HG03442 (cell line): ENCODE results near the gene EGR1.
"Not testable (repeated sequence)": the region's sequence is repeated elsewhere in the genome, so short reads cannot be mapped to it uniquely, and the experiment has no call there.

ENCODE experiments used
- ATAC-seq: cut with Tn5 transposase; IDR thresholded peaks from one replicate; pipeline ENCODE4 v1.9.1; 2021; ENCODE audit warnings: mild to moderate bottlenecking, moderate library complexity; ENCODE audit not compliant: unreplicated experiment

Gene EGR1

GRCh38 chr5:138506370-138507306, 41.4 kb downstream of the EGR1 start:
- no peak for ATAC-seq

- ATAC-seq = not testable (repeated sequence)
These were observed 42.2 kb downstream of the EGR1 start for GRCh38 chr5:138507485-138507884.

GRCh38 chr5:138508958-138509357, 43.7 kb downstream of the EGR1 start:
- no peak for ATAC-seq

- ATAC-seq = no peak
These were observed 48.7 kb downstream of the EGR1 start for GRCh38 chr5:138514021-138514420.

GRCh38 chr5:138515556-138516245, 50.4 kb downstream of the EGR1 start:
- ATAC-seq = no peak

- ATAC-seq = no peak
These were observed 52.2 kb downstream of the EGR1 start for GRCh38 chr5:138517437-138517836.
